Loucy (cell line): Measurements from ENCODE around the gene OR5AU1.

Source experiments
- H2AFZ ChIP-seq: fragments of 200-600 bp; sonication (generic); 2 replicates; pipeline ENCODE4 v1.6.0; 2016; ENCODE audit warnings: antibody characterized with exemption, mild to moderate bottlenecking, low read length, moderate library complexity
- H3F3A ChIP-seq: fragments of 200-600 bp; 2 replicates; pipeline ENCODE4 v1.6.0; 2016; ENCODE audit warnings: antibody characterized with exemption, low read depth, mild to moderate bottlenecking
- H3K27me3 ChIP-seq: fragments of 200-600 bp; sonication (generic); 2 replicates; pipeline ENCODE4 v1.6.1; 2014; ENCODE audit warnings: low read length, mild to moderate bottlenecking; ENCODE audit not compliant: insufficient read depth, poor library complexity, severe bottlenecking
- H3K36me3 ChIP-seq: fragments of 200-600 bp; sonication (generic); 2 replicates; pipeline ENCODE4 v1.6.1; 2016; ENCODE audit warnings: low read length; ENCODE audit not compliant: insufficient read depth
- H3K4me1 ChIP-seq: fragments of 200-600 bp; sonication (generic); 2 replicates; pipeline ENCODE4 v1.5.1; 2014; ENCODE audit warnings: low read length, mild to moderate bottlenecking; ENCODE audit not compliant: insufficient read depth, poor library complexity, severe bottlenecking
- H3K4me2 ChIP-seq: fragments of 200-600 bp; sonication (generic); 2 replicates; pipeline ENCODE4 v1.6.0; 2014; ENCODE audit warnings: antibody characterized with exemption, low read length, low read depth, mild to moderate bottlenecking; ENCODE audit not compliant: poor library complexity, severe bottlenecking
- H3K4me3 ChIP-seq: fragments of 200-600 bp; sonication (generic); 2 replicates; pipeline ENCODE4 v1.5.1; 2014; ENCODE audit warnings: low read length, mild to moderate bottlenecking, mixed read lengths; ENCODE audit not compliant: poor library complexity, severe bottlenecking
- H3K79me2 ChIP-seq: fragments of 200-600 bp; sonication (generic); 2 replicates; pipeline ENCODE4 v1.6.1; 2014; ENCODE audit warnings: low read length; ENCODE audit not compliant: insufficient read depth
- H3K9ac ChIP-seq: fragments of 200-600 bp; sonication (generic); 2 replicates; pipeline ENCODE4 v1.6.0; 2014; ENCODE audit warnings: mild to moderate bottlenecking, low read depth, low read length, moderate library complexity; ENCODE audit not compliant: poor library complexity, severe bottlenecking
- H3K9me2 ChIP-seq: fragments of 200-600 bp; sonication (generic); replicated peaks from 2 replicates; pipeline ENCODE4 v1.6.1; 2016; ENCODE audit warnings: low read depth, low read length, mixed read lengths
- H3K9me3 ChIP-seq: fragments of 200-600 bp; sonication (generic); 2 replicates; pipeline ENCODE4 v1.6.1; 2014; ENCODE audit warnings: mild to moderate bottlenecking, antibody characterized with exemption, low read length, low read depth; ENCODE audit not compliant: insufficient read depth
- H4K20me1 ChIP-seq: fragments of 200-600 bp; sonication (generic); 2 replicates; pipeline ENCODE4 v1.6.0; 2014; ENCODE audit warnings: antibody characterized with exemption, low read length, mild to moderate bottlenecking; ENCODE audit not compliant: insufficient read depth, poor library complexity, severe bottlenecking
- CTCF ChIP-seq: fragments of 200-600 bp; sonication (generic); conservative IDR thresholded peaks from 2 replicates; pipeline ENCODE4 v1.5.1; 2014; ENCODE audit warnings: mild to moderate bottlenecking, antibody characterized with exemption, low read length
- EZH2phosphoT487 ChIP-seq: fragments of 200-600 bp; IDR thresholded peaks from 2 replicates; pipeline ENCODE4 v1.6.1; 2018; ENCODE audit warnings: antibody characterized with exemption, mild to moderate bottlenecking, moderate library complexity, borderline replicate concordance

The OR5AU1 gene

DNA sequence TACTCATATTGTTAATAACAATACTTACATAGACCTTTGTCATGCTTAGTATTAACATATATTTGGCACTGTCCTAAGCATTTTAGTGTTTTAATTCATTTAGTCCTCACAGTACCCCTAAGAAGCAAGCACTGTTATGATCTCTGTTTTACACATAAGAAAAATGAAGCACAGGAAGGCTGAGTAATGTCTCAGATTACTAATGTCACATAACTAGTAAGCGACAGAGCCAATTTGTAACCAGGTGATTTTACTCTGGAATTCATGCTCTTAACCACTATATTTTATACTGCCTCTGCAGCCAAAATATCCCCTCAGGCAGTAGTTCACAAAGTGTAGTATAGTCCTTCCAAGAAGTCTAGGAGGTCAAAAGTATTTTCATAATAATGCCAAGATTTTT is 34.7 kb downstream of the OR5AU1 start:
- H3K9ac ChIP-seq = no peak overlapping the region
- no peak overlapping the region for H3K4me2 ChIP-seq
- no peak overlapping the region for H3K4me3 ChIP-seq
- no peaks in the 10 kb centered on the region for H3K4me1 ChIP-seq
- no peak for TF ChIP-seq EZH2phosphoT487
- no peak for TF ChIP-seq CTCF
- no peaks in the 10 kb centered on the region for H4K20me1 ChIP-seq
- no peaks in the 10 kb centered on the region for H3K79me2 ChIP-seq
- no peaks in the 10 kb centered on the region for H3K9me2 ChIP-seq
- no peaks in the 10 kb centered on the region for H3K9me3 ChIP-seq
- H3F3A ChIP-seq = no peaks in the 10 kb centered on the region
- H3K27me3 ChIP-seq = no peaks in the 10 kb centered on the region
- H3K36me3 ChIP-seq = no peaks in the 10 kb centered on the region
- H2AFZ ChIP-seq = no peak overlapping the region

DNA sequence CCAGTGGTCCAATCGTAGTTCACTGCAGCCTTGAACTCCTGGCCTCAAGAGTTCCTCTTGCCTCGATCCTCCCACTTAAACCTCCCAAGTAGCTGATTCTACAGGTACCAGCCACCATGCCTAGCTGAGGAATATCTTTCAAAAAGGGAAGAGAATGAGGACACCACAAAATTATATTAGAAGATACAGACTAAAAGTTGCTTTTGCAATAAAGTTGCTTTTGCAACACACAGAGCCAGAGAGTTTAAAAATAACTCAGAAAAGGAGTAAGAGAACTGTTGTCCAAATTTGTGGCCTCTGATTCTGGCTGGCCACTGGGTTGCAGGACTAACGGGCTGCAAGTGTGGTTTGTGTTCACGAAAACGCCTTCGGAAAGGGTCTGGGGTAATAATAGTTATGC is 35.2 kb downstream of the OR5AU1 start:
- no peak for TF ChIP-seq CTCF
- Histone ChIP-seq H2AFZ (no peak overlapping the region), H3K4me3 (no peak overlapping the region), H3K9me2 (no peaks in the 10 kb centered on the region), H3K79me2 (no peaks in the 10 kb centered on the region), H3K4me2 (no peak overlapping the region), H3F3A (no peaks in the 10 kb centered on the region), H3K36me3 (no peaks in the 10 kb centered on the region), H3K9me3 (no peaks in the 10 kb centered on the region), H3K4me1 (no peaks in the 10 kb centered on the region), H3K27me3 (no peaks in the 10 kb centered on the region), H3K9ac (no peak overlapping the region), H4K20me1 (no peaks in the 10 kb centered on the region)

GRCh38 chr14:21118933-21119332 is 36.9 kb downstream of the OR5AU1 start:
- Histone ChIP-seq H4K20me1 (no peaks in the 10 kb centered on the region), H3K4me2 (no peak overlapping the region), H3K9ac (no peak overlapping the region), H3K9me2 (no peaks in the 10 kb centered on the region), H3K36me3 (no peaks in the 10 kb centered on the region), H3F3A (no peaks in the 10 kb centered on the region), H3K4me3 (no peak overlapping the region), H3K79me2 (no peaks in the 10 kb centered on the region), H3K4me1 (no peaks in the 10 kb centered on the region), H3K27me3 (no peaks in the 10 kb centered on the region), H3K9me3 (no peaks in the 10 kb centered on the region), H2AFZ (no peak overlapping the region)
- TF ChIP-seq CTCF = no peak
- no peak for TF ChIP-seq EZH2phosphoT487
